Anterior cingulate cortex (tissue), 58 donors: Measurements from ENCODE around the gene CYP19A1.

Experiments
- DNase-seq, 58 donors: peaks; one replicate each; lab custom pipeline; 2025; lab: John Stamatoyannopoulos, UW

The CYP19A1 gene

DNA sequence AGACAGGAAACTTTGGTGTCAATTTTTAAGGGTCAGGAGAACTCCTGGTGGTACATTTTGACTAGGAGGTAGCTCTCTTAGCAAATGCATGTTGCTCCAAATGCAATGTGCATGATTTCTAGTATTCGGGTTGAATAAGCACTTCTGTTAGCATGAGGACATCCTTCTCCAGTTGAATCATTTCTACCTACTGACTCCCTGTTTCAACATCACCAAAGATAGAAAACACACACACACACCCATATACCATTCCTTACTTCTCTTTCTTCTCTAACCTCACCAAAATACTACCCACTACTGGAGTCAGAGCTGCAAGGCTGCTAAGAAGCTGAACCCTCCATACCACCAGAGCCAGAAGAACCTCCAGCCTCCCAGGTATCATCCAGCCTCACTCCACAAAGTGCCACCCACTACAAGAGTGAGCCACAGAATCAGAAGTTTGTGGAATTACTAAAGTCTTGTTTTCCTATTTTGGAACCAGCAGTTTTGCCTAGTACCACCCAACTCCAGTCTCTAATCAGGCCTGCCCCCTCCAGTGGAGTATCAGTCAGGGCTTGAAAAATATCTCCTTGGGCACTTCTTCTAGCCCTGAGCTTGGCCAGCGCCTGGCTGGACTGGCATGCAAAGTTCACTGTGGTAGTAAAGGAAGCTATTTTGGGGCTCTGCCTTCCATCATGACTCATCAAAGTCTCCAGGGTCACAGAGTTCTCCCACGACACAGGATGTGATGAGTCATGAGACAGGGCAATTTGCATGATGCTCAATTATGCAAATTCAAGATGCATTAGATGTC lies 110.3 kb downstream of the CYP19A1 start:
- peak in 3 of 58 donors; percentile 1 to 49 (median 20) for DNase-seq

DNA sequence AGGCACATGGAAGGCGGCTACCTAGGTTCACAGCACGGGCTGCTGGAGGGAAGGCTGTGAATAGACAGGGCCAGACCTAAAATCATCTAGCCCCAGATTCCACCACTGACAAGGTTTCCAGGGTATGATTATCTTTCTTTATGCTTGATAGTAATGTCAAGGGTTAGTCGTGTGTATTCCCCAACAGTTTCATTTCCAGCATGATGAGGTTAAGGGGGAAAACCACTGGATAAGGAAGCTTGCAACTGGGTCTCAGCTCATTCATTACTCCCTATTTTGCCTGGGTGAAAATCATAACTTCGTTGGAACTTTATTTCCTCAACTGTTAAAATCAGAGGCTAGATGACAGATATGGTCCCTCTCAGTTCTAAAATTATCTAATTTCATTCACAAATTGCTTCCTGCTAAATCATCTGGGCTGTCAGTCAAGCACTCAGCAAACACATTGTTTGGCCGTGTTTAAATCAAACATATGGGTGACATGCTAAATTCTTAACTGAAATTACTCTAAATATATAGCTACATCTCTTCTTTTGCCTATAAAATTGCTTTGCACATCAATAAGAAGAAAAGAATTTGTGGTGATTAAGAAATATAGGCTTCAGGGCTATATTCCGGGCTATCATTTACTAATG lies 111.7 kb downstream of the CYP19A1 start:
- DNase-seq = no peak

DNA sequence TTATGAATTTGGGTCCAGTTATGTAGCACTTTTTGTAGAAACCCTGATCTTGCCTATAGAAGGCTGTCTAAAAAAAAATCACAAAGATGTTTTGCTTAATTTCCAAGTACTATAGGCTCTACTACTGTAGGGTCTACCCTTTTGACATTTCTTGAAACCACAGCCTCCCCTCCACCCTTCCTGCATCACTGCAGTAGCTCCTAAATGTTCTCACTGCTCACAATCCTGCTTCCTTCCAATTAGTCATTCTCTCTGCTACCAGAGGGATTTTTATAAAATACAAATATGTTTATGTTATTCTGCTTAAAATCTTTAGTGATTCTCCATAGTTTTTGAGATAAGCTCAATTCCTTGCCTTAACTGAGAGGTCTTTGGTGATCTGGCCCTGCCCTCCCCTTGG lies 114.0 kb downstream of the CYP19A1 start:
- no peak for DNase-seq

DNA sequence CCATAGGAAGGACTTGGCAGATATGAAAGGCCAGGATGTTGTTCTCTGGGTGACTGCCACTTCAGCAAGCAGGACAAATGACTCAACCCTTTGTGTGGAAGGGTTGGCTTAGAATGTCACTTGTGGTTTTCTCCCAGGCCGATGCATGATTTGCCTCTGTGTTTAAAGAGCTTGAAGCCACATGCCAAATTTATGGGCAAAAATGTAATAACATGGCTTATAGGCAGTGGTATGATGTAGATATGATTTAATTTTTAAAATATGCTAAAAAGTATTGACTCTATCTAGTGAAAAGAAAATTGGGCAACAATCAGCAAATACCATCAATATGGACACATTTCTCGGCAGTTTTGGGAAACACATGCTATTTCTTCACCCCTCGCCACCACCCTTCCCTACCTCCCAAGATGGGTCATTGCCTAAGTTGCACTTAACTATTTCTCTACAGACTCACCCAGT lies 114.6 kb downstream of the CYP19A1 start:
- peak in 3 of 58 donors; percentile 18 to 29 (median 22) for DNase-seq

DNA sequence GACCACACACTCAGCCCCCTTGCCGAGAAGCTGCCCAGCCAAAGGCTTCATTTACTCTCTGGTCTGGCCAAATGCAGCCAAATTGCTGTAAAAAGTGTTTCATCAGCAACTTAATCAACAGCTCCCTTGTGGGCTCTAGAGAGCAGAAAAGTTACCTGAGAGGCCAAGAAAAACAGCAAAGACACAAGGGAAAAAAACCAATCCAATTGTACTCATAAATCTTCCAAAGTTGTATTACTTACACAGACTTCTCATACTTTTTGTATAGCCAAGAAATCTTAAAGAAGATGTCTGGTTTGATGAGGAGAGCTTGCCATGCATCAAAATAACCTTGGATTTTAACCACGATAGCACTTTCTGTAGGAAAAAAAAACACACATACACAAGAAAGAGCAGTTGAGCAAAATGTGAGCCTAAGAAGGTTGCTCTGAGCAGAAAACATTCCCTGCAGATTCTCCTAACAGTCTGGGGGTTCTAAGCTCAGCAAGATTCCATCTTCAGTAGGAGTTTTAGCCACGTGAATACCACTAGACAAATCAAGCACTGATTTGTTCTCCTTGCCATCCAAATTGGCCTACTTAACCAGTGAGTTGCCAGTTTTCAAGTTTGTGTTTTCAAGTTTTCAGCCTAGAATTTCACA lies 120.0 kb downstream of the CYP19A1 start:
- peak in 1 of 58 donors; percentile 3 for DNase-seq

DNA sequence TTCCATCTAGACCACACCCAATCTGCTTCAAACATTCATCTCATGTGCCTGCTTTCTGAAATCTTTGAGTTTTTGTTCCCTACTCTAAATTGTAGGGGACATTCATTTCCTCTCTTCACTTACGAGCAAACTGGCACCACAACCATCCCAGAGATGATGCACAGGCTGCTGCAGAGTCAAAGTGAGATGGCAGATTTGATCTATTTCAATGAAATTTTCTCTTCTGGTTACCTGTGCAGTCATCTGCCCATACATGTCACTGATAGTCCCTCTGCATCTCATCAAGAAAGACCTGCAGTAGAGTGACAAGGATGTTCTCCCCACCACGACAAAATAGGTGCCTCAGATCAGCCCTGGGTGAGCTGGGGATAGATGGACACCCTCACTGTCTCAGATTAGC lies 125.5 kb downstream of the CYP19A1 start:
- no peak for DNase-seq

DNA sequence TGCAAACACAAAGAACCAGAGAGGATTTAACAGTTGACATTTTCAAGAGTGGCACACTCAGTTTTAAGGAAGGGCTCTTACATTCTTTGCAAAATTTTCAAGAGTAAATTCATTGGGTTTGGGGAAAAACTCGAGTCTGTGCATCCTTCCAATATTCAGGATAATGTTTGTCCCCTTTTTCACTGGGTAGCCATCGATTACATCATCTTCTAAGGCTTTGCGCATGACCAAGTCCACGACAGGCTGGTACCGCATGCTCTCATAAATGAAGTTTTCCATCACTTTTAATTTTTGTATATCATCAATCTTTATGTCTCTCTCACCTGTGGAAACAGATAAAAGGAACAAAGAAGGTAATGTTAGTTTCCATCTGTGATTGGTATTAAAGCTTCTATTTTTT lies 126.2 kb downstream of the CYP19A1 start:
- no peak for DNase-seq

DNA sequence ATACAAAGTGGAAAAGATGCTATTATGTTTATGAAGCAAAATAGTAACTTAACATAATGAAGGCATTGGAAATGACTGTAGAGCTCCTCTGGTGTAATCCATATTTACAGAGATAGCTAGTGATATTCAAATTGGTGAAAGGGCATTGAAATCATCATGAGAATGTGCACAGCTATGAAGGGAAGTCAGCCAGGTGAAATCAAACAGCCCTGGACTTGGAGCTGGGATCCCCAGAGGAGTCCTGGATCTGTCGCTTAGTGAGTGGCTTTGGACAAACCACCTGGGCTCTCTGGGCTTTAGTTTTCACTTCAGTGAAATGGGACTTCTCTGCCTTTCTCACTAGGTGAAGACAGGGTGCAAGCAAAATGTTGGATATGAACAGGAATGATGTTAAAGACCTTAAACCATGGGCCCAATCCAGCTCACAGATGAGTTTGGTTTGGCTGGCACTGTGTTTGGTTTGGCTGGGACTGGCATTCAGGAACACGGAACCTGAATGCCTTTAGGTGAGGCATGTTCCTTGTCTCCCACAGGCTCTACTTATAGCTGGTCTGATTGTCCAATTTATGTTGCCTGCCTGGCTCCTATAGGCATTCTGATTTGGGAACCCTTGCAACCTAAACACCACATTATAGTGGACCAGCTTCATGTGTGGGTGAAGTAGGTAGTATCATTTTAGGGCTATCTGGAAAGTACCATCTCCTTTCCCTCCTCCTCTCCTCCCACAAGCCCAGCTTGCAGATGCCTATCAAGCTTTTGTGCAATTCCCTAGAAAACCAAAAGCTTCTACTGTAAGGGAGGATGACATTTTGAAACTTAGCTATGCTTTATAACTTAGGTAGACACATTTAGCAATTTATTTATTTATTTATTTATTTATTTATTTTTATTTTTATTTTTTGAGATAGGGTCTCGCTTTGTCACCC lies 133.1 kb downstream of the CYP19A1 start:
- no peak for DNase-seq

DNA sequence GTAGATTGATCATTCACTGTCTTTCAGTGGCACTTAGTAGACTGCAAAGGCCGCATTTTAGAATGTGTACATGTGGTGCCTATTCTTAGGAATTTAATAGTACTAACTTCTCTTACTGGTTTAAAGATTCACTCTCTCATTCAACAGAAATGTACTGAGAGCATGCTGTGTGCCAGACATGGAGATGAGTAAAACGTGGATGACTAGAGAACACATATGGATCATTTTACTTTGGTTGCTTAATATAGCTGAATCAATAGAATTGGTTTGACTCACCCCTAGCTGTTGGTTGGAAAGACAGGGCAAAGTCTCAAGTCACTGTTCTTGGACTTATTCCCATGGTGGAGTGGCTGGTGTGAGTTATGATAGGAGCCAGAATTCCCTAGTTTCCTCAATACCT lies 134.6 kb downstream of the CYP19A1 start:
- DNase-seq = no peak

DNA sequence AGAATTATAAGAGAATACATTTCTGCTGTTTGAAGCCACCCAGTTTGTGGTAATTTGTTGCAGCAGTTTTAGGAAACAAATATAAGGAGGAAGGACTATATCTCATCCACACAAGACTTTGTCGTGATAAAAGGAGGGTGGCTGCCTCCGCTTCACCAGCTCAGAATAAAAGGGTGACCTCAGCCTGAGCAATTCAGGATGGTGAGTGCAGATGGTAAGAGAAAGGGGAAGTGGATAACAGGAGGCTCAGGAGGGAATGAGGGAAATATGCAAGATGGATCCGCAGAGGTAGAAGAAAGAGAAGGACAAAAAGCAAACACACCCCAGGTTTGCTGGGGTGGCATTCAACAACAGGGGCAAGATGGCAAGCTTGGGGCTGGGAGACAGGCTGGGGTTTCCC lies 135.6 kb downstream of the CYP19A1 start:
- DNase-seq = no peak

DNA sequence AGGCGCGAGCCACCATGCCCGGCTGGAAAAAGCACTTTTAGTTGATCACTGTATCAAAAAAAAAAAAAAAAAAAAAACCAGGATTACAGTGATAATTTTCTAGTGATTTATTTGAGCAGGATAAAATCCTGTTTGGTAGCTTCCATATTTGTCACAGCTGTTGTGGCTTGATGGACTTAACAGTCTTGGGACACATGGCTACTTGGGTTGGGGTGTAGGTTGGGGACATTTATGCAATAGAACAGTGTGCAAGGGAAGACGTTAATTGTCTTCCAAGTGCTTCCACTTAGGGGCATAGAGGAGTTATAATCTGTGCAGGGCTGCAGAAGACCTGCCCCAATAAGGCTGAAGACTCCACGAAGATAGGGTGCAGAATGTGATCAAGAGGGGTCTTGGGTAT lies 136.8 kb downstream of the CYP19A1 start:
- no peak for DNase-seq

DNA sequence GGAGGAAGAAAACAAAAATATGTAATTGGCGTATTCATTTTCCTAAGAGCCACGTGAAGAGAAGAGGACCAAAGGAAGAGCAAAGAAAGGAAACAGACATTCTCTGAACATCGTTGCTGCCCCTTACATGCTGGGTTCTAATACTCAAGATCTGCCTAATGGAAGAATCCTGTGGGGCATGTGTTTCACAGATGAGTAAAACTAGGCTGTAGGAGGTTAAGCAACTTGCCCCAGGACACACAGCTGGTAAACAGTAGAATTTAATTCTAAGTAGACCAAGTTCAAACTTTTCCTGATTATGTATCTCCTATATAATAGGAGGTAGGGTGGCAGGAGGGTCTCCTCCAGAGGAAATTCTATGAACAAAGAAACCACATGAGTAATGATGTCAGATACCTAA lies 137.6 kb downstream of the CYP19A1 start:
- DNase-seq = no peak

DNA sequence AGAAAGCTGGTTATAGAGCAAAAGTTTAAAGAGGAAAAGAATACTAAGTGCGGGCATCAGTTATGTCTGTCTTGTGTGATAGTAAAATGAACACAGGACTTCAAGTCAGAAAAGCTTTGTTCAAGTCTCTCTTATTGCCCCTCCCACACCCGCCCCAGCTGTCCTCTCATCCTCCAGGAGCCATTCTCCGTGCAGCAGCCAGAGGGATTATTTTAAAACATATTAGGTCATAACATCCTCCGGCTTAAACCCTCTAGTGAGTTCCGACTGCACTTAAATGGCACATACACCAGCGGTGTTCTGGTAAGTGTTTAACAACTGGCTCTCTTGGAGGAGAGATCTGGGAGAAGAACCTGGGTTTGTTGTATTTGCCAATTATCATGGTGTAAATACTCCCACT lies 138.9 kb downstream of the CYP19A1 start:
- no peak for DNase-seq

DNA sequence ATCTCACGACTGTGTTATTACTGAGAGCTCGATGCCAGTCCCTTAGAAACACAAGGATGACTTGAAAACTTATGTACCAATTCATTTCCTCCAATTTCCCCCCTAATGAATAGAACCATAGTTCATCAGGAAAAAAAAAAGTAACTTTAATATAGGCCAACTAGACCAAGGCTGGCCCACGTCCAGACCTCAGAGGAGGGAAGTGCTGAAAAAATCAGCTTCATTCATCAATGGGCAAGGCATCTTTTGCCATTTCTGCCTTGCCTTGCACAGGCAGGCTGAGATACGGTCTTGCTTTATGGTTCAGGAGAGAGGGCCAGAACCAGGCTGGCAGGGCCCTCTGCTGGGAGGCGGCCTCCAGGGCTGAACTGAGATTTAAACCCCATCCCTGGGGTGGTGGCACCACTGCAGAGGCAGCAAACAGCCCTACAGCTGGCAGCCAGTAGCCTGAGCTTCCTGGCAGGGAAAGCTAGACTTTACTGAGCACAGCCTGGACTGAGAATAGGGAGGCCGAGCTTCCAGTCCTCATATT lies 139.6 kb downstream of the CYP19A1 start:
- peak in 2 of 58 donors; percentile 18 to 23 for DNase-seq

DNA sequence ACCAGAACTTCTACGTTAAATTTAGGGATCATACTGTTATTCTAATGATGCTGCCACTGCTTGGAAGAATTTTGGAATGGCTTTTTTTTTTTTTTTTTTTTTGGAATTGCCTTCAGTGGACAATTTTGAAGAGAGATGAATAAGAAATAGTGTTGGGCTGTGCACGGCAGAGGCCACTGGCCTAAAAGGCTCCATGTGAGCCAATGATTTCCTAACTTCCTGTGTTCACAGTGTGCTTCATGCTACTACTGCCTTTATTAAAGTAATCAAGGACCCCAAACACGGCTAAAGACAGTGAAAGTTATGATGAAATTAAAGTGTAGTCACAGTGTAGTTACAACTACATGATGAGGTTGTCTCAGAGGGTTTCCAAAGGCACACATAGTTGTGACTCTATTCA lies 142.9 kb downstream of the CYP19A1 start:
- no peak for DNase-seq

DNA sequence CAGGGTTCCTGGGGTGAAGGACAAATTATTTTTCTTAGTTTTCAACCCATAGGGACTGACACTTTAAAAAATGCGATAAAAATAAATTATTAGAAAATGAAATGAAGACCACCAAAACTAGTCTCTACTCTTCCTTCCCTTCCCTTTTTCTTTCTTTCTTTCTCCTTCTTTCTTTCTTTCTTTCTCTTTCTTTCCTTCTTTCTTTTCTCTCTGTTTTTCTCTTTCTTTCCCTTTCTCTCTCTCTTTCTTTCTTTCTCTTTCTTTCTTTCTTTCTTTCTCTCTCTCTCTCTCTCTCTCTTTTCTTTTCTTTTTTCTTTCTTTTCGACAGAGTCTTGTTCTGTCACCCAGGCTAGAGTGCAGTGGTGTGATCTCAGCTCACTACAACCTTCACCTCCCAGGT lies 144.4 kb downstream of the CYP19A1 start:
- no peak for DNase-seq

DNA sequence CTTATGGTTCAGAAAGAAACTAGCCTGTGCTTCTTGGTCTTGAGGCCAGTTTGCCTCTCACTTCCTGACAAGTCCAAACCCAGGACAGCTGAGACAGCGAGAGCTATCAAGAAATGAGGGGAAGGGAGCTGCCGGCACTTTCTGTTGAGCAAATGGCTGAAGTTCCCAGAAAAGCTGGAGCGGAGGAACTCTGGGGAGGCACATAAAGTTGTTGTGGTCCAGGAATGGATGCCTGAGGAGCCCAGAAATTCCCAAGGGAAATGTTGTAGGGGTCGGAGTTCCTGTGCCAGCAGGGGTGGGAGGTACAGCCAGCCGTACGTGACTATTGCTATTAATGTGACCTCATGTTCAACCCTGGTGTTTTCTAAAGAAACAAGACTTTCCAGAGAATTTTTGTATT lies 144.9 kb downstream of the CYP19A1 start:
- DNase-seq = no peak

DNA sequence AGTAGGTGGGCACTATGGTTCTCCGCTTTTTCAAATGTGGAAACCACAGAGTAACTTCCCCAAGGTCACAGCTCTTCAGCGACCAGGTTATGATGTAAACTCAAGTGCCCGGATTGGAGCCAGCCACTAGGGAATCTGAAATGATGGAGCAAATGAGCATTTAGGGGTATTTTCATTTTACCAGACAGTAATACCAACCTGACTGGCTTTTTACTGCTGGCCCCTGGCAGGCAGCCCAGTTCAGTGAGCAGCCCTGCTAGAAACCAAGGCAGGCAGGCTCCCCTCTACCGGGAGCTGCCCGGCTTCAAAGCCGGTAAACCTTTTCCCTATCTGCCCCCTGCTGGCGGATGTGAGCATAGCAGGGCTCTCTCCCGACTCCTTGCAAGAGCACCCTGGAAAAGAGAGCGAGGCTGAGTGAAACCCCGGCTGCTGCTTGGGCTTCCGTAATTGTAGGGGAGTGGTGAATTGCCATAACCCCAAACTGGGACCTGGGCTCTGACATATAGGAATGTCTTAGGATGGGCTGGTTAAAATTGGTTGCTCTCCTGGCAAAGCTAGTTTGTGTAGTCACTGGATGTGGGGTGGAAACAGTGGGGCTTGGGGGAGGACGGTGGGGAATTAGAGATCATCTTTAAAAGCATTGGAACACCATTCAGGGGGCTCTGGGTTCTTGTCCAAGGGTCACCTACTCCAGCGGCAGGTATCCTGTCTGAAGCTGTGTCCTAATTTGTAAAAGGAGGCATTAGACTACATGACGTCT lies 145.7 kb downstream of the CYP19A1 start:
- DNase-seq = peak; percentile 8 to 98 (median 84)

DNA sequence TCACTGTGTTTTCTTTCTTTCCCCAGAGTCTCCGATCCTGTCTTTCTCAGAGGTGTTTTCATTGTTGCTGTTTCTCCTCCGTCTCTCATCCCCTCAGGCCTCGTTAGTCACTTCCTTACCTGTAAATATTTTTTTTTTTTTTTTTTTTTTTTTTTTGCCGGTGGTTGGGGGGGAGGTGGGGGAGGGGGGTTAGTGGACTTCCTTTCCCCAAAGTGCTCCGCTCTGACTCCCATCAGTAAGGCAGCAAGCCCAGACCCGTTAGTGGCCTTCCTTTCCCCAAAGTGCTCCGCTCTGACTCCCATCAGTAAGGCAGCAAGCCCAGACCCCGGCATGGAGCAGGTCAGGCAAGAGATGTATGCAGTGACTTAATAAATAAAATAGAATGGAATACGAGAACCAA lies 146.6 kb downstream of the CYP19A1 start:
- DNase-seq = no peak
